Putamen (tissue), 1 donor: ENCODE data around the gene LGR6.
"Not testable (repeated sequence)": the region's sequence is repeated elsewhere in the genome, so short reads cannot be mapped to it uniquely, and the experiment has no call there.

Experiments used
- DNase-seq: peaks from one replicate; pipeline ENCODE4 v3.0.0-alpha.2; 2016; ENCODE audit warnings: low spot score

Gene LGR6

DNA sequence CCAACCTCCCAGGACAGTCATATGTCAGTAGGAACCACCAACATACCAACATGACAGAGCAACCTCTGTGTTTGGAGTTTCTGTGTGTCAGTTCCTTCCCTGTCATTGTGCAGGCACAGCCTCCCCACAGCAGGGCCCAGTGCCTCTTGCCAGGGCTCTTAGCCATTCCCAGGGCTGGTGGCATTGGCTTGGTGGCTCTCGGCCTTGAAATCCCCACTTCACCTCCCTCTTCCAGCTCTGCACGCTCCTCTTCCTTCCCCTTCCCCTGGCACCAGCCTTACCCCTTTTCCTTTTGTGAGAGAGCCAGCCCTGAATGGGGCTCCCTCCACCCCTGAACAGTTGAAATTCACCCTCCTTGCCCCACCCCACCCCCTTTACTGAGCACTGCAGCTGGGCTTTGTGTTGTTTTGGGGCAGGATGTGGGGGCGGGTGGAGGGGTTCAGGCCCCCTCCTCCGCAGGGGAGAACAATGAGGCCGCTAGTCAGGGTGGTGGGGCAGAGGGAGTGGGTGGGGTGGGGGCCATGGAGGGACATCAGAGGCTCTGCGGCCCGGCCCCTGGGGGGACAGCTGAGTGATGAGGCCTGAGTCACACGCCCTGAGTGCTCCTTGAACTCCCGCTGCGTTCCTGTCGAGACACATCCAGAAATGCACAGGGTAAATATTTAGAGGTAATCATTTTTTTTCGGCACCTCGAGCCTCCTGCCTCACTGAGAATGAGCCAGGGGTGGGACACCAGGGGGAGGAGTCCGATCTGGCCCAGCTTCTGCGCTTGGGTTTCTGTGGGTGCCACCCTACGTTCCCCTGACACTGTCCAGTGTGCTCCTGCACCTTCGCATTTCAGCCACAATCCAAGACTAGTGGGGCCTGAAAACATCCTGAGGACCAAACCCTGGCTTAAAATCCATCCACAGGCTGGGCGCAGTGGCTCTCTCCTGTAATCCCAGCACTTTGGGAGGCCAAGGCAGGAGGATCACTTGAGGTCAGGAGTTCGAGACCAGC, 28.6 kb downstream of the LGR6 start:
- DNase-seq: no peak

DNA sequence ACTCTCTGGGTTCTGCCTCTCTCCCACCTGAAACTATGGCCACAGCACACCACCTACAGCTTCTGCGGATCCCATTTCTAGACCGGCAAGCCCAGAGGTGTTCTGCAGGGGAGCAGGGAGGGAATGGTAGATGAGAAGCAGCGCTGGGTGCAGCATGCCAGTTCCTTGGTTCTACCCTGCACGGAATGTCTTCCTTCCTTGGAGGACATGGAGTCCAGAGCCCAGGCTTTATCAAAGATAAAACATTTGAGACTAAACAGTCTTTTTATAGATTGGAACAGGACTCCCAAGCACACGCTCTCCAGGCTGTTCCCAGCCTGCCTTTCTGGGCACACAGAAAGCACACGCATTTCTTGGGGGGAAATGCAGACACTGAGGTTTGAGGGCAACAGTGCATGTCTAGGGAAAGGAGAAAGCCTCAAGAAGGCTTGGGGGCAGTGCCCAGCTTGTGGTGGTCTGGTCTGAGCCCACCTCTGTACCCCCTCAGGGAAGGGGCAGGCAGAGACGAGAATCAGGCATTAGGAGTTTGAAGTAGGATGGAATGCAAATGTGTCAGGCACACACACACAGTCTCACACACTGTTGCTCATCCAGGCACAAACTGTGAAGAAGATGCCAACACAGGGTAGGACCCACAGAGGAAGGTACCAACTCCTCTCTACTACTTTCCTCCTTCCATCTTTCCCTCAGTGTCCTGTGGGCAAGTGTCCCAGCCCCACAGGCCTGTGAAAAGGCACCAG, 29.7 kb downstream of the LGR6 start:
- no peak for DNase-seq

DNA sequence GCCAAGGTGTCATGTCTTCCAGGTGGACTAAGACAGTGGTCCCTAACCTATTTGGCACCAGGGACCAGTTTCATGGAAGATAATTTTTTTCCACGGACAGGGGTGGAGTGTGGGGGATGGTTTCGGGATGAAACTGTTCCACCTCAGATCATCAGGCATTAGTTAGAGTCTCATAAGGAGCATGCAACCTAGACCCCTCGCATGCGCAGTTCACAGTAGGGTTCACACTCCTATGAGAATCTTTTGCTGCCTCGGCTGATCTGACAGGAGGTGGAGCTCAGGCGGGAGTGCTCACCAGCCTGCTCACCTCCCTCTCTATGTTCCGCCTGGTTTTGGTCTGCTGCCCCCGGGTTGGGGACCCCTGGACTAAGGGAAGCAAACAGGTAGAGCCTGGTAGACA, 30.9 kb downstream of the LGR6 start:
- DNase-seq: no peak

DNA sequence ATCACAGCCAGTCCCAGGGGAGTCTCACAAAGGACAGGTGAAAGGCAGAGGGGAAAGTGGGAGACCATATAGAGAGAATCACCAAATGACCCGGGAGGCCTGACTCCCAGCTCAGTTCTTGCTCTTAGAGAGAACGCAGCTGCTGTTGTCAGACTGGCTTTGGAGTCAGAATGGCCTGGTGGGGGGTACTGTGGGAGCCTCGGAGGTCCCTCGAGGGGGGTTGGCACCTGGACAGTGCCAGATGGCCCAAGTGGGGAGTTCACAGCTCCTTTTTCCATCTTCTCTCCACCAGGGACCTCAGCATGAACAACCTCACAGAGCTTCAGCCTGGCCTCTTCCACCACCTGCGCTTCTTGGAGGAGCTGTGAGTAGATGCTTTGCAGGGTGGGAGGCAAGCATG, 31.5 kb downstream of the LGR6 start:
- no peak for DNase-seq

DNA sequence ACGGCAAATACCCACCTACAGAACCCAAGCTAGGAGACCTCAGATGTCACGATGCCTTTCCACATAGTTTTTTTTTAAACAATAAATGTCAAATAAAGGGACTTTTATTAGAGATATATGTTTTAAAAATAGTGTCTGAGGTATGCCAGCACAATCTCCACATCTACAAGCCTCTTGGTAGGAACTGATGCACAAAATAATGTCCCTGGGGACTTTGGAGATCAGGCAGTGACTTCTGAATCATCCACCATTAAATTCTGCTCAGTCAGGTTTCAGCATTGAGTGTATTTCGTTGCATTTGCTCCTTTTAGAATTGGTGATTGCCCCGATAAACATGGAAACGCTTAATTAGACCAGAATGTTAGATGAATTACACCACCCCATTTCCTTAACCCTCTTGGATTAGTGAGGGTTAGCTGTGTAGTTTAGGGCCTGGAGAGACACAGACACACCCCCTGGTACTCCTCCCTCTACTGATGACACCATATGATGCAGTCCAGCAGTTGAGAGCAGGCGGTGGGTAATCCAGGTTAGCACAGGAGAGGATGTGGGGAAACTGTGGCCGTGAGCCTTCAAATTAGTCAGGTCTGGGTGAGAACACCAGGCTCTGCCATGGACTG, 33.6 kb downstream of the LGR6 start:
- no peak for DNase-seq

DNA sequence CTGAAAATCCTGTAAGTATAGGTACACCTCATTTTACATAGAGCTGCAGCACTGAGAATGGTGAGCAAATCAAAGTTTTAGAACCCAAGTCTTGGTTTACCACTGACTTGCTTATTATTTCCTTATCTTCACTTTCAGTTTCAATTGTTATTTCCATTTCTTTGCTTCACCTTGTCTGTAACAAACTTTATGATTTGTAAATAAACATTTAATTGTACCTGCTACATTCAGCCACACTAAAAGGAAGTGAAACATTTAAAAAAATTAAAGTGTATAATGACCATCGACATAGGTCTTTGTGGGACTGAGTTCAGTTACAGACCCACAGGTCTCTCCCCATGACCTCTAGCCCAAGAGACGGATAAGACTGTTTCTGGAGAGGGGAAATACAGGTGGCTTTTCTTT, 34.4 kb downstream of the LGR6 start:
- no peak for DNase-seq

DNA sequence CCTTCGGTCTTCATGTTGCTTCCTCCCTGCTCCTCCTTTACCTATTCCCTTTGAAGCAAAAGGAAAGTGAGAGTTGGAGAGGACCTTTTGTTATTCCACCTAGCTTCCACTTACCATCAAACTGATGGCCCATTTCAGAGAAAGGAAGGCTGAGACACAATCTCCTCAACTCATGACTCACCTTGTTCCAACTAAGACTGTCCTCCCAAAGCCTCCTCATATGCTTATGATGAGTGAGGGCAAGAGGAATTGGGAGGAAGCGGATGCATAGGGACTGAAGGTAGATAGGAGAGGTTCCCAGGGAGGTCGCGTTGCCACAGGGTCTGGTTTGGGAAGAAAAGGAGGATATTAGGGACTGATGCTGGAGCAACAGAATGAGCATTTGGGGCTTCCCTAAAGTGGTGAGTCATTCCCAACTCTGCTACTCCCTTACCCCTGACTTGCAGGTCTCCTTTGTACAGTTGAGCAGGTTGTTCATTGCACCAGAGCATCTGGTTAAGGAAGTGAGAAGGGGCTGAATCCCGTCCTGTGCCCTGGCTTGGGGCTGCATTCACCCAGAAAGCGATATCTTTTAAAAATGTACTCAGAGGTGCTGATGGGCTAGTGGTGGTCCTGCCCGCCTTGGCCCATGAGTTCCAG, 35.0 kb downstream of the LGR6 start:
- DNase-seq: no peak

DNA sequence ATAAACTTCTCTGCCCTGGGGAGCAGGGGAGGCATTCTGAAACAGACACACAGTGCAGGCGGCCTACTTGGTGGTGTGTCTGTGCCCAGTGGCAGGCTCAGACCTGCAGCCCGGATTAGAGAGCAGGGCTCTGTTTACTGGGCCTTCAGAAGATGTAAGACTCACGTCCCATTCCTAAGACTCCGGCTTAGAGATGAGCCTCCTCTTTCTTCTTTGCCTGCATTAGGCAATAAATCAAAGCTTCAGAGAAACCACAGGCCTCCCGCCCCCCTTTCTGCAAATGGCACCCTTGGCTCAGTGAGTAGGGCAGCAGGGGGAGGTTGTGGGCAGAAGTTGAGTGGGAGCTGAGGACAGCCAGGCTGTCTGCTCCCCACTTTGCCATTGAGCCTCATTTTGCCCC, 35.8 kb downstream of the LGR6 start:
- no peak for DNase-seq

DNA sequence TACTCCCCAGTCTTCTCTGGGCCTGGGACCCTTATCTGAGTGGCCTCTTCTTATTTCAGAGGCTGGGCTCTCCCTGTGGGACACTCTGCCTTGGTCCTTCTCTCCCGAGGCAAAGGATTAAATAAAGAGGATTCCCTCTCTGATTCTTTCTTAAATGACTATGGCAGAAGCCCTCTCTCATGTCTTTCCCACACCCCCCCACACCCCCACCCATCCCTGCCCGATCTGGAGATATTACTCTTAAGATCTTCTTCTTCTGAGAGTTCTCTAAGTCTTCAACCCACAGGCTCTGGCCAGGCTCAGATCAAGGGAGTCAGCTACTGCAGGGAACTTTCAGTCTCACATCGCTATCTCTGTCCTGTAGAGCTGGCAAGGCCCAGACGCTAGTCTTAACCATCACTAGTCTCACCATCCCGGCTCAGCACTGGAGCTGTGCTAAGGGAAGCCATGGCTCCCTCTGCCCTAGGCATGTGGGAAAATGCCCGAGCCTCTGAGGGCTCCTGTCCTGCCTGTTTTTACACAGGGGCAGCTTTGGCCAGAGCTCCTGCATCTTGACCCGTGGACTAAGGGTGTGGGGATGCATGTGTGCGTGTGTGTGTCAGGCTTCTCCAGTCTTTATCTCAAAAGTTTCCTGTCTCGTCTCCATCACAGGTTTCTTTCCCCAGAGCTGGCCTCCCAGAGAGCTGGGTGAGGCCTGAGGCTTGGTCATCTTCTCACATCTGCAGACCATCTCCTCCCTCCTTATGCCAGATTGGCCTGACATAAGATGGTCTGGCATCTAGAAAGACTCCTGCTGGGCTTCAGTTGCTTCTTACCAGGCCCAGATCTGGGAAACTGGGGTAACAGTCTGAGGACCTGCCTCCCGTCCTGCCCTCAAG, 36.7 kb downstream of the LGR6 start:
- DNase-seq: no peak

DNA sequence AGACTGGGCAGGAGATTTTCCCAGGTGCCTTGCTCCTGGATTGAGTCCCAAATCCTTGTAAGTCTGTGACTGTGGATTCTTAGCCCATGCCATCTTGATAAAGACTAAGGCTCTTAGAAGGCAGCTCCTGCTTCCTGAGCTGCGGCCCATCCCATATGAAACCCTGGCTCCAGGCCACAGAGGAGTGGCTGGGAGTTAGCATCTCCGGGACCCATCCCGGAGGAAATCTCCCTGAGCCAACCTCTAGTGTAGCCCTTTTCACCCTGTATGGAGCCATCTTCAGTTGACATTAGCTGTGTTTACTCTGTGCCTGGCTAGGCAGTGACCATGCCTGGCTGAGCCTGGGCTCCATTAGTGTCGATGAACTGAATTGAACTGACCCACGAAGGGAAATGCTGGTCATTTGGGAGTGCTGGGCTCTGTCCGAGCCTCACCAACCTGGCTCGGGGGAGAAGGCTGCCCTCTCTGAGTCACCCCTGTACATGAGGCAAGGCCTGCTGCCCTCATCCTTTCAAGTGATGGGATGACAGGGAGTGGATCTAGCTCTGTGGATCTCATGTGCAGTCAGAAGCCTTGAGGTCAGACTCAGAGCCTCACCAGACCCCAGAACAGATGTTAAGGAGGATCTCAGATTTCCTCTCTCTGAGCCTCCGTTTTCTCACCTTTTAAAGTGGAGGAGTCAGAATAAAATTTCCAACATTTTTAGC, 37.5 kb downstream of the LGR6 start:
- no peak for DNase-seq

DNA sequence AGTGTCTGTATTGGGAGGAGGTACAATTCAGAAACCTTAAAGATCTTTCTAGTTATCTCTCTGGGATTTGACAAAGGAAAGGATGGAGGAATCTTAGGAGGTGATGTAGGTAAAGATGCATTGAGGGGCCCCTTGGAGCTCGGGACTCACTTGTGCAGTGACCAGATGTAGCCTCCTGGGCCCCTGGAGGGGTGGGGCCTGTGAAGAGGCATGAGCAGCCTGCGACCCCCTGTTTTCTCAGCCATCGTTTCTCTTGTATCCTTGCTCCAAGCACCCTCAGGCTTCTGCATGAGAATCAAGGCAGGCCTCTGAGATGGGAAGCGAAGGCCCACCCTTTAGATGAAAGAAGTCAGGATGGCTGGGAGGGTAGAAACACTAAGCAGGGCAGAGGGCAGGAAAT, 39.6 kb downstream of the LGR6 start:
- DNase-seq: no peak

DNA sequence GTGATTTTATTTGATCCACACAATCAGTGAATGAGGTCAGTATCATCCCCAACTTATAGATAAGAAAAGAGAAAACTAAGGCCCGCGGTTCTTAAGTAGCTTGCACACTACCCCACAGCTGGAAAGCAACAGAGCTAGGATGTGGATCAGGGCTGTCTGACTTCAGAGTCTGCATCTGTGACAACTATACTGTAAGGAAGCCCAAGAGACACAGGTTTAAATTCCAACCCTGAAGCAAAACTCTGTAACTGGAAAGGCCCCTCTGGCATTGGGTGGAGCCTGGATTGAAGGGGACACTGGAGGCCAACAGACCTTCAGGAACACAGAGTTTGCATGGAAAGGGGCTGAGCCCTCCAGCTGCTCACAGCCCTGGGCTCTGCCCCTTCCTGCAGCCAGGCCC, 40.2 kb downstream of the LGR6 start:
- DNase-seq: no peak

DNA sequence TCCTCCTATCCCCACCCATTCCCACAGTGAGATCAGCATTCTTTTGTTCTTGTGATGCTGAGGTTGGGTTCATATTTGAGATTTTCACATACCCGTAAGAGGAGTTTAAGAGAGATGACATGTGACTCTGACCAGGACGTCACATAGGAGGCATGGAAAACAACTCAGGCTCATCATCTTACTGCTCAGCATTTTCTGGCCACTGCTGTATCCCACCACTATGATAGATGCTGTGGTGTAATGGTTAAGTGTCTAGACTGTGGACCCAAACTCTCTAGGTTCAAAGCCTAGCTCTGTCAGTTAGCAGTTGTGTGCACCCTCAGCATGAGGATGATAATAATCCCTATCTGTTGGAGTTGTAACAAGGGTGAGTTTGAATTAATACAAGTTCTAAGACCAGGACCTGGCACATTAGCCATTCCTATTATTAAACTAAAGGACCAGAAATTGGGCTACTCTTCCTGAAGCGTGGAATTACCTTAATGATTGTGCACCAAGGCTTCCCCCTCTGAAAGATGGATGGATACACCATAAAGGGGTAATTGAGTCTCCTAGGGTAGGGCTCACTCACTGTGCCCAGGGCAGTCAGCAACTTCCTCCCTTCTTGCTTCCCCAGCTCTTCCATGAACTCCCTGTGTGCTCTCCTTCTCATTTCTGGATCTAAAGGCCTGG, 40.9 kb downstream of the LGR6 start:
- DNase-seq: no peak

DNA sequence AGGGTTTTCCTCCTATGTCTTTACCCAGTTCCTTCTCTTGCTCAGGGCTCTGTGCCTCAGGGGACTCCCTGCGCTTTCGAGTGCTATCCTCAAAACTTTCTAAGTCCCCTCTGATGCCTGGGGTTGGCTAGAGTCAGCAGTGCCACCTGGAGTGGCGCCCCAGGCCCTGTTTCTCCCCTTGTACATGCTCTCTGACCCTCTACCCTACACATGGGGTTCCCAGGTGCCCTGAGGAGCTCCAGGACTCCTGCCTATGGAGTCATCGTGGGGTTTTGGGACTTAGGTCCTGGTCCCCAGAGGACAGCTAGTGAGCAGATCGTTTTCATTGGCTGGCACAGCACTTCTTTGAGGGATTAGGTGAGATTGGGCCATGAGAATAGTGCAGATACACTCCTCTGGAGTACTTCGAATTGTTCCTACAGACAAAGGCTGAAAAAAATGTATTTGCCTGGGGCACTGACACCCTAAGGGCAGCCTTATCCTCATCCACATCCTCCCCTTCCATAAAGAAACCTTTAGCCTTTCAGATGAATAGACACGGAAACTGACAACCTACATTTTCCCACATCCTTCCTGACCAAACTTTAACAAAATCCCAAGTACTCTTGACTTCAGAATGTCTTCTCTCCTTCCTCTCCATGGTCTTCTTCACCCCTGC, 41.5 kb downstream of the LGR6 start:
- no peak for DNase-seq

DNA sequence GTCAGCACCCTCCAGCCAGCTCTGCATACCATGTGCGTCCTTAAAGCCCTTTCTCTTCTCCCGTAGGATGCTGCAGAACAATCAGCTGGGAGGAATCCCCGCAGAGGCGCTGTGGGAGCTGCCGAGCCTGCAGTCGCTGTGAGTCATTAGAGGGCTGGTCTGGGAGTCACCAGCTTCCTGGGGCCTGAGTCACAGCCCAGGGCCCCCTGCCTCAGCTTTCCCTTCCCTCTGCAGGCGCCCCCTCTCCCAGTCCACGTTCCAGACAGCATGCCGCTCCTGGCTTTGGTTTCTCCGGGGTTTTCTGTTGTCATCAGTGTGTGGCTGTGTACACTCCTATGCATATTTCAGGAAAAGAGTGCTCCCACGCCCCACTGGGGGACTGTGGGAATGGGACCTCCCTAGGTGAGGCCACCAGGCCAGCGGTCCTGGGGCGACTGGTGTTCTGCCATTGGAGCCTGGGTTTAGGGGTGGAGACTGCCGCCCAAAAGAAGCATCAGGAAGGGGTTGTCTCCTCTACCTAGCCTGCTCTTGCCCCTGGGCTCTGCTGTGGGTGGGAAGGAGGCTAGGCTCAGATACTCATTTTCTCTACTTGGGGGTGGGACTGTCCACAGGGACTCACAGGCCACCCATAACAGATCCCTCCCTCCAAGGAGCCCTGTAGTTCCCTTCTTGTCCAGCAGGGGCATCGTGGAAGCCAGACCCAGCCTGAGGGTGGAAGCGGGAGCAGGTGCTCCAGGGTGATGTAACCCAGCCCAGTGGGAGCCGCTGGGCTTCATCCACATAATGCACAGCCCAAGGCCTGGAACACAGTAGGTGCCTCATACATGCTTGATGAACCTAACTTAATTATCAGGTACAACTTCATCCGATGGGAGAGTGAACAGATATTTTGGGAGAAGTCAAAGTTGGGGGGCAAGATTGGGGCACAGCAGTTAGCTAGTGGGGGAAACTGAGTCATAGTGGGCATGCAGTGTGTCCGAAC, 42.5 kb downstream of the LGR6 start:
- peak; percentile 43 for DNase-seq

DNA sequence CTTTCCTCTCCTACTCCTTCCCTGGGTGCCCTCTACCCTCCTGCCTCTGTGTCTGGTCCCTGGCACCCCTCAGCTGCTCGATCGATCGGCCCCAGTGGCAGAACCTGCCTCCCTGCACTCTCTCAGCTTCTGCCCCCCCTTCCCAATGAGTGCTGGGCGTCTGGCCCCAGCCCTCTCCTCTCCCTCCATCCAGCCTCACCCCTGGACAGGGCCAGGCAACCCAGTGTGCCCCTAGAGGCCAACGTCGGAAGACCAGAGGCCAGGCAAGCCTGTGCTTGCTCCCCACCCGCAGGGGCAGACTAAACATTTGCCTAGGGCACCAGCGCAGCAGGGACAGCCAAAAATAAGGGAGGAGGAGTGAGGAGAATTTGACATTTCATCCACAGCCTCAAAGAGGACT, 43.5 kb downstream of the LGR6 start:
- no peak for DNase-seq

DNA sequence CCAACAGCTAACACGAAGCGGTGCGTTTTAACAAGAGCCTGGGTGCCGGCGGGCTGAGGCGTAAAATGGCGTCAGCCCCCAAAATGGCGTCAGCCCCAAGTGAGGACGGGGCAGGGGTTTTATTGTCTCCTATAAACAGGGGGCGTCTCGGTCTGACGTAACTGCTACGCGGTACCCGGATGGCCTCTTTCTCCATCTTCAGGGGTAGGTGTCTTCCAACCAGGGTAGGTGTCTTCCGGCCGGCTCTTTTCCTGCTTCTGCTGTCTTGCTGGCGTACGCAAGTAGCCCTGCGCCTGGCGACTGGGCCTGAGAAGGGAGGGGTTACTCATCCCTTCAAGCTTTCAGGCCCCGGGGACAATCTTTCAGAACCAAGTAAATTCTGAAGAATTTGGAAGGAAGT, 45.3 kb downstream of the LGR6 start:
- DNase-seq: no peak

DNA sequence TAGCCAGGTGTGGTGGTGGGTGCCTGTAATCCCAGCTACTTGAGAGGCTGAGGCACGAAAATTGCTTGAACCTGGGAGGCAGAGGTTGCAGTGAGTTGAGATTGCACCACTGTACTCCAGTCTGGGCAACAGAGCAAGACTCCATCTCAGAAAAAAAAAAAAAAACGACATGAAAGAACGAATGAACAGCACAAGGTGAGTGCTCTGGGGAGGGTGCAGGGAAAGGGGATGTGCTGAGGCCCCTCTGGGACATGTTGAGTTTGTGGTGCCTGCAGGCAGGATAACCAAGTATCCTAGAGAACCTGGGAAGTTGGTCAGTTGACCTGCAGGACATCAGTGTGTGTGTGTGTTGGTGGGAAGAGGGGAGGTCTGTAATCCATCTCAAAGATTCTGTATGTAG, 46.6 kb downstream of the LGR6 start:
- not testable (repeated sequence) for DNase-seq
